Measurements from ENCODE around the gene CHKA.

GRCh38 chr11:68008381-68009337 lies 112.5 kb downstream of the CHKA start:
- TF ChIP-seq CTCF (IDR thresholded peaks at IDR 0.05; ENCODE audit: low read length): no peak
- no peak for TF ChIP-seq EZH2 (optimal IDR thresholded peaks at IDR 0.05; ENCODE audit: low read depth, low read length)
- TF ChIP-seq EZH2phosphoT487 (IDR thresholded peaks at IDR 0.05; ENCODE audit: low read length): no peak

Measured in MM.1S (cell line).